RWPE2 (cell line): ENCODE measurements around the gene DOCK11.

Source experiments
- ATAC-seq: fragments of 200-7000 bp; cut with Tn5 transposase; 3 replicates; pipeline ENCODE4 v1.9.1; 2021; ENCODE audit warnings: low read depth
- DNase-seq: peaks from one replicate; pipeline ENCODE4 v3.0.0-alpha.2; 2020; ENCODE audit warnings: low spot score
- H3K27ac ChIP-seq: fragments of 450-650 bp; 2 replicates; pipeline ENCODE4 v1.5.1; 2017; ENCODE audit warnings: mild to moderate bottlenecking; ENCODE audit not compliant: poor library complexity, severe bottlenecking
- H3K27me3 ChIP-seq: fragments of 250-450 bp; sonication (Bioruptor Pico); 2 replicates; pipeline ENCODE4 v1.5.1; 2021; ENCODE audit warnings: mild to moderate bottlenecking, moderate library complexity; ENCODE audit not compliant: insufficient read depth, poor library complexity, severe bottlenecking
- H3K36me3 ChIP-seq: fragments of 250-450 bp; sonication (Bioruptor Pico); 2 replicates; pipeline ENCODE4 v1.5.1; 2020; ENCODE audit warnings: low read depth, mild to moderate bottlenecking, moderate library complexity
- H3K4me1 ChIP-seq: fragments of 250-450 bp; sonication (Bioruptor Pico); 2 replicates; pipeline ENCODE4 v1.5.1; 2021; ENCODE audit warnings: mild to moderate bottlenecking, moderate library complexity; ENCODE audit not compliant: insufficient read depth, poor library complexity, severe bottlenecking
- H3K4me3 ChIP-seq: fragments of 250-450 bp; sonication (Bioruptor Pico); 2 replicates; pipeline ENCODE4 v1.5.1; 2021; ENCODE audit warnings: mild to moderate bottlenecking, moderate library complexity; ENCODE audit not compliant: severe bottlenecking
- H3K9me3 ChIP-seq: fragments of 250-450 bp; sonication (Bioruptor Pico); 2 replicates; pipeline ENCODE4 v1.5.1; 2021; ENCODE audit warnings: mild to moderate bottlenecking, moderate library complexity; ENCODE audit not compliant: severe bottlenecking
- CTCF ChIP-seq: fragments of 450-650 bp; IDR thresholded peaks from one replicate; pipeline ENCODE4 v1.5.1; 2017; ENCODE audit warnings: mild to moderate bottlenecking, moderate library complexity; ENCODE audit not compliant: poor library complexity, severe bottlenecking

Gene DOCK11

GRCh38 chrX:118523920-118524319, 28.3 kb downstream of the DOCK11 start:
- Histone ChIP-seq H3K9me3 (no peaks in the 10 kb centered on the region), H3K36me3 (no peaks in the 10 kb centered on the region), H3K4me3 (no peak overlapping the region), H3K27me3 (no peaks in the 10 kb centered on the region), H3K27ac (no peak overlapping the region), H3K4me1 (peaks cover 16% of the 10 kb centered on the region)
- no peak for TF ChIP-seq CTCF
- ATAC-seq (no peak), DNase-seq (no peak)

- H3K4me3 ChIP-seq = no peak overlapping the region
- H3K27me3 ChIP-seq = no peaks in the 10 kb centered on the region
- no peak overlapping the region for H3K27ac ChIP-seq
- H3K36me3 ChIP-seq = no peaks in the 10 kb centered on the region
- peaks cover 16% of the 10 kb centered on the region for H3K4me1 ChIP-seq
- no peak for TF ChIP-seq CTCF
- ATAC-seq (no peak), DNase-seq (no peak)
- no peaks in the 10 kb centered on the region for H3K9me3 ChIP-seq
Measured at GRCh38 chrX:118524344-118524743, 28.7 kb downstream of the DOCK11 start.

- Histone ChIP-seq H3K27me3 (no peaks in the 10 kb centered on the region), H3K36me3 (no peaks in the 10 kb centered on the region), H3K4me1 (peaks cover 10% of the 10 kb centered on the region), H3K4me3 (no peak overlapping the region), H3K9me3 (no peaks in the 10 kb centered on the region), H3K27ac (no peak overlapping the region)
- DNase-seq = no peak
- ATAC-seq = no peak
- no peak for TF ChIP-seq CTCF
Measured at GRCh38 chrX:118525174-118525730, 29.6 kb downstream of the DOCK11 start.

- no peak overlapping the region for H3K4me3 ChIP-seq
- no peak for TF ChIP-seq CTCF
- no peaks in the 10 kb centered on the region for H3K36me3 ChIP-seq
- H3K4me1 ChIP-seq = peaks cover 2% of the 10 kb centered on the region
- no peaks in the 10 kb centered on the region for H3K9me3 ChIP-seq
- ATAC-seq = no peak
- no peaks in the 10 kb centered on the region for H3K27me3 ChIP-seq
- no peak overlapping the region for H3K27ac ChIP-seq
- no peak for DNase-seq
Measured at GRCh38 chrX:118526149-118526548, 30.5 kb downstream of the DOCK11 start.

GRCh38 chrX:118528071-118528737, 32.6 kb downstream of the DOCK11 start:
- no peaks in the 10 kb centered on the region for H3K27me3 ChIP-seq
- H3K27ac ChIP-seq = no peak overlapping the region
- no peak overlapping the region for H3K4me3 ChIP-seq
- H3K4me1 ChIP-seq = no peaks in the 10 kb centered on the region
- DNase-seq (no peak), ATAC-seq (no peak)
- no peak for TF ChIP-seq CTCF
- H3K9me3 ChIP-seq = no peaks in the 10 kb centered on the region
- no peaks in the 10 kb centered on the region for H3K36me3 ChIP-seq
